H1 (cell line): ENCODE data around the gene KLHL29.

Experiments used
- CBX8 ChIP-seq: fragments of 300-800, 300-1000 bp; sonication (generic); IDR thresholded peaks from 2 replicates; pipeline ENCODE4 v1.7.1; 2016; ENCODE audit warnings: low read depth, low read length, borderline replicate concordance
- CREB1 ChIP-seq: IDR thresholded peaks from 2 replicates; pipeline ENCODE4 v1.6.1; 2012; ENCODE audit warnings: inconsistent platforms
- EP300 ChIP-seq, 2 experiments: IDR thresholded peaks; 1 replicate in 1 of 2; 2 replicates in 1 of 2; pipeline ENCODE4 v1.6.1; 2011 to 2012; ENCODE audit warnings: low read depth in 2 of 2, low read length in 2 of 2, mild to moderate bottlenecking in 2 of 2, borderline replicate concordance in 1 of 2, inconsistent platforms in 1 of 2, moderate library complexity in 1 of 2
- EZH2 ChIP-seq: fragments of 200-600 bp; sonication (generic); IDR thresholded peaks from 2 replicates; pipeline ENCODE4 v1.7.1; 2012; ENCODE audit warnings: low read depth, mild to moderate bottlenecking, moderate library complexity, low read length, inconsistent platforms; ENCODE audit not compliant: severe bottlenecking
- NANOG ChIP-seq: IDR thresholded peaks from 2 replicates; pipeline ENCODE4 v1.6.1; 2011; ENCODE audit warnings: low read length, low read depth, mild to moderate bottlenecking, inconsistent platforms; ENCODE audit not compliant: insufficient read depth, poor library complexity, severe bottlenecking
- PHF8 ChIP-seq: fragments of 200-600 bp; sonication (generic); conservative IDR thresholded peaks from 2 replicates; pipeline ENCODE4 v1.7.1; 2012; ENCODE audit warnings: low read depth, mild to moderate bottlenecking, inconsistent platforms, low read length, moderate library complexity
- POLR2A ChIP-seq, 2 experiments: IDR thresholded peaks; 1 replicate in 1 of 2; 2 replicates in 1 of 2; pipeline ENCODE4 v1.6.1; 2011; ENCODE audit warnings: low read depth in 2 of 2, low read length in 2 of 2, mild to moderate bottlenecking in 2 of 2; ENCODE audit errors: control extremely low read depth in 1 of 2
- SIN3A ChIP-seq, 2 experiments: IDR thresholded peaks in 1 of 2; conservative IDR thresholded peaks in 1 of 2; 2 replicates each; pipeline ENCODE4 v1.6.1; 2011 to 2012; ENCODE audit warnings: low read length in 2 of 2, improper control_type of control experiment in 1 of 2, low read depth in 1 of 2, mild to moderate bottlenecking in 1 of 2
- SRF ChIP-seq: IDR thresholded peaks from 2 replicates; pipeline ENCODE4 v1.6.1; 2011; ENCODE audit warnings: mild to moderate bottlenecking, low read depth, low read length, moderate library complexity
- TF ChIP-seq, protein P1 (sequence below), 3 experiments: IDR thresholded peaks; 1 replicate in 2 of 3; 2 replicates in 1 of 3; pipeline versions ENCODE4 v1.5.1 to v1.6.1; 2011; ENCODE audit warnings: low read length in 3 of 3, mild to moderate bottlenecking in 3 of 3, inconsistent platforms in 2 of 3, low read depth in 1 of 3, moderate library complexity in 1 of 3; ENCODE audit not compliant: insufficient read depth in 1 of 3; ENCODE audit errors: control extremely low read depth in 1 of 3
- TF ChIP-seq, protein P2 (sequence below): IDR thresholded peaks from 2 replicates; pipeline ENCODE4 v1.6.1; 2012; ENCODE audit warnings: inconsistent platforms
- TF ChIP-seq, protein P3 (sequence below): IDR thresholded peaks from 2 replicates; pipeline ENCODE4 v1.6.1; 2011; ENCODE audit warnings: low read length, improper control_type of control experiment

DNA sequence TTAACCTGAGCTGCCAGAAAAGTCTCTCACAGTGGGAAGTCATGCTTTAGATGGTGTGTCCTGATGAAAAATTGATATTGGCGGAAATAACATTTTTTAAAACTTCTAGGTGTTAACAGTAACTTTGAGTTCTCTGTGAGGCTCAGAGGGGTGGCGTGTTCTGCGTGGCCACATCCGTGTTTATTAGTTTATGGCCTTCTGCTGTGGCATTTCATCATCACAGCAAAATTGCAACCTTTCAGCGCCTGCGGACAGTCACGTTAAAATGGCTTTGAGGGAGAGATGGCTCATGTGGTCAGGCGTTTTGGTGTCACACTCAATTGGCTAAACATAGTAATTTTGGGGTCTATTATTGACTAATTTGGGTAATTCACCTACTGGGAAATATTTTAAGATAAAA, 42.4 kb downstream of the KLHL29 start:
- no peak for TF ChIP-seq EZH2
- TF ChIP-seq, protein P1, sequence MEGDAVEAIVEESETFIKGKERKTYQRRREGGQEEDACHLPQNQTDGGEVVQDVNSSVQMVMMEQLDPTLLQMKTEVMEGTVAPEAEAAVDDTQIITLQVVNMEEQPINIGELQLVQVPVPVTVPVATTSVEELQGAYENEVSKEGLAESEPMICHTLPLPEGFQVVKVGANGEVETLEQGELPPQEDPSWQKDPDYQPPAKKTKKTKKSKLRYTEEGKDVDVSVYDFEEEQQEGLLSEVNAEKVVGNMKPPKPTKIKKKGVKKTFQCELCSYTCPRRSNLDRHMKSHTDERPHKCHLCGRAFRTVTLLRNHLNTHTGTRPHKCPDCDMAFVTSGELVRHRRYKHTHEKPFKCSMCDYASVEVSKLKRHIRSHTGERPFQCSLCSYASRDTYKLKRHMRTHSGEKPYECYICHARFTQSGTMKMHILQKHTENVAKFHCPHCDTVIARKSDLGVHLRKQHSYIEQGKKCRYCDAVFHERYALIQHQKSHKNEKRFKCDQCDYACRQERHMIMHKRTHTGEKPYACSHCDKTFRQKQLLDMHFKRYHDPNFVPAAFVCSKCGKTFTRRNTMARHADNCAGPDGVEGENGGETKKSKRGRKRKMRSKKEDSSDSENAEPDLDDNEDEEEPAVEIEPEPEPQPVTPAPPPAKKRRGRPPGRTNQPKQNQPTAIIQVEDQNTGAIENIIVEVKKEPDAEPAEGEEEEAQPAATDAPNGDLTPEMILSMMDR (IDR thresholded peaks at IDR 0.05; ENCODE audit: control extremely low read depth in 1 of 3, insufficient read depth in 1 of 3, low read depth in 1 of 3, low read length in 3 of 3): no peak
- TF ChIP-seq NANOG: no peak
- no peak for TF ChIP-seq SIN3A (conservative IDR thresholded peaks at IDR 0.05 in 1 of 2, IDR thresholded peaks at IDR 0.05 in 1 of 2; ENCODE audit: low read depth in 1 of 2, low read length in 2 of 2)
- no peak for TF ChIP-seq CBX8
- TF ChIP-seq CREB1: no peak
- TF ChIP-seq PHF8: no peak
- no peak for TF ChIP-seq POLR2A (IDR thresholded peaks at IDR 0.05; ENCODE audit: control extremely low read depth in 1 of 2, low read depth in 2 of 2, low read length in 2 of 2)
- no peak for TF ChIP-seq SRF
- TF ChIP-seq, protein P2, sequence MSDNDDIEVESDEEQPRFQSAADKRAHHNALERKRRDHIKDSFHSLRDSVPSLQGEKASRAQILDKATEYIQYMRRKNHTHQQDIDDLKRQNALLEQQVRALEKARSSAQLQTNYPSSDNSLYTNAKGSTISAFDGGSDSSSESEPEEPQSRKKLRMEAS: no peak
- TF ChIP-seq, protein P3, sequence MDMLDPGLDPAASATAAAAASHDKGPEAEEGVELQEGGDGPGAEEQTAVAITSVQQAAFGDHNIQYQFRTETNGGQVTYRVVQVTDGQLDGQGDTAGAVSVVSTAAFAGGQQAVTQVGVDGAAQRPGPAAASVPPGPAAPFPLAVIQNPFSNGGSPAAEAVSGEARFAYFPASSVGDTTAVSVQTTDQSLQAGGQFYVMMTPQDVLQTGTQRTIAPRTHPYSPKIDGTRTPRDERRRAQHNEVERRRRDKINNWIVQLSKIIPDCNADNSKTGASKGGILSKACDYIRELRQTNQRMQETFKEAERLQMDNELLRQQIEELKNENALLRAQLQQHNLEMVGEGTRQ: no peak
- TF ChIP-seq EP300 (IDR thresholded peaks at IDR 0.05; ENCODE audit: borderline replicate concordance in 1 of 2, low read depth in 2 of 2, low read length in 2 of 2): no peak
